Measurements from ENCODE around the gene UBASH3A.

DNA sequence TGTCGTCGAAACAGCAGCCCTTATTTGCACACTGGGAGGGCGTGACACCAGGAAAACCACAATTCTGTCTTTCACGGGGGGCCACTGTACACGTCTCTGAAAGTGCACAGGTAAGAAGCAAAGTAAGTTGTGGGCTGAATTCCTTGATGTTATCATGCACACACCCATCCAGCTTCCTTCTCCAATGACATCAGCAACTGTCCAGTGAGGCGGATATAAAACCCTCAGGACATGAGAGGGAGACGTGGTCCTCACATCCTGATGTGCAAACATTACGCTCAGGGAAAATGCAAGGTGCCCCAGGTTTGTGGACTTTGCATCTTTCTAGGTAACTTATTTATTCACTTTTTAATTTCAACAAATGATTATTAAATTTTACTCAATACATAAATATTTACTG, 40.4 kb upstream of the UBASH3A start:
- TF ChIP-seq YY1 (IDR thresholded peaks at IDR 0.05; ENCODE audit: insufficient read depth, insufficient read length) (no peak), ZNF274 (IDR thresholded peaks at IDR 0.05; ENCODE audit: low read depth, low read length) (no peak), SUZ12 (IDR thresholded peaks at IDR 0.05; ENCODE audit: extremely low read depth, insufficient read depth, insufficient read length) (no peak)
